ENCODE results near the gene PTGS2. TPM values are rescaled to one million over a fixed set of nuclear protein-coding genes. Genes with fewer than 3 reads are reported as not detected.
A peak's percentile ranks its signal among the peaks of the same experiment; 100 is the strongest.

The PTGS2 gene
- total and polyA plus RNA-seq, 10 donors, result 0.20 to 8.3 (median 3.2) TPM

DNA sequence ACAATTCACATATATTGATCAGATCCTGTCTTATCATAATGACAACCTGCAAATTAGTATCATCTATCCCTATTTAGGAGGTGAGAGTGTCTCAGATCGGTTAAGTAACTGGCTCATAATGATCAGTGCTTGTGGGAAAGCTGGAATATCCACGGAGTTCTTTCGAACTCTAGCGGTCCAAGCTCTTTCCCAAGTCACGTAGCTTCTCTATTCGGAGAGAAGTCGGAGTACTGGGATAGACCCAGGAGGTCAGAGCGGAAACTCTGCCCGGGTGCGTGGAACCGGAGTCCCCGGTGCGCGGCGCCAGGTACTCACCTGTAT is 339 bp downstream of the PTGS2 start:
- TF ChIP-seq POLR2A (IDR thresholded peaks at IDR 0.05) (no peak), POLR2AphosphoS5 (IDR thresholded peaks at IDR 0.05) (no peak)
- TF ChIP-seq, protein P1, sequence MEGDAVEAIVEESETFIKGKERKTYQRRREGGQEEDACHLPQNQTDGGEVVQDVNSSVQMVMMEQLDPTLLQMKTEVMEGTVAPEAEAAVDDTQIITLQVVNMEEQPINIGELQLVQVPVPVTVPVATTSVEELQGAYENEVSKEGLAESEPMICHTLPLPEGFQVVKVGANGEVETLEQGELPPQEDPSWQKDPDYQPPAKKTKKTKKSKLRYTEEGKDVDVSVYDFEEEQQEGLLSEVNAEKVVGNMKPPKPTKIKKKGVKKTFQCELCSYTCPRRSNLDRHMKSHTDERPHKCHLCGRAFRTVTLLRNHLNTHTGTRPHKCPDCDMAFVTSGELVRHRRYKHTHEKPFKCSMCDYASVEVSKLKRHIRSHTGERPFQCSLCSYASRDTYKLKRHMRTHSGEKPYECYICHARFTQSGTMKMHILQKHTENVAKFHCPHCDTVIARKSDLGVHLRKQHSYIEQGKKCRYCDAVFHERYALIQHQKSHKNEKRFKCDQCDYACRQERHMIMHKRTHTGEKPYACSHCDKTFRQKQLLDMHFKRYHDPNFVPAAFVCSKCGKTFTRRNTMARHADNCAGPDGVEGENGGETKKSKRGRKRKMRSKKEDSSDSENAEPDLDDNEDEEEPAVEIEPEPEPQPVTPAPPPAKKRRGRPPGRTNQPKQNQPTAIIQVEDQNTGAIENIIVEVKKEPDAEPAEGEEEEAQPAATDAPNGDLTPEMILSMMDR (IDR thresholded peaks at IDR 0.05 in 8 of 11, conservative IDR thresholded peaks at IDR 0.05 in 3 of 11), result no peak
- DNase-seq, result no peak
- intact Hi-C loops (cut with DNase I; ENCODE audit: low total_unique reads), result no loop called here
- Histone ChIP-seq H3K36me3 (peaks cover 0 to 34% (median 0%) of the 10 kb centered on the region in 6 donors), H3K4me3 (peak overlapping the region; percentile 29 to 73 (median 42)), H3K9me3 (no peaks in the 10 kb centered on the region), H3K4me1 (peaks cover 0 to 32% (median 11%) of the 10 kb centered on the region in 6 donors), H3K27me3 (replicated peaks in 1 of 7) (peaks cover 0 to 28% (median 7%) of the 10 kb centered on the region in 7 donors), H3K27ac (peak overlapping the region in 7 of 8 donors; percentile 69 to 88 (median 78))
- 1 to 11% (median 4%) methylated on average over 15 of the region's 15 CpGs for WGBS, 5 donors

DNA sequence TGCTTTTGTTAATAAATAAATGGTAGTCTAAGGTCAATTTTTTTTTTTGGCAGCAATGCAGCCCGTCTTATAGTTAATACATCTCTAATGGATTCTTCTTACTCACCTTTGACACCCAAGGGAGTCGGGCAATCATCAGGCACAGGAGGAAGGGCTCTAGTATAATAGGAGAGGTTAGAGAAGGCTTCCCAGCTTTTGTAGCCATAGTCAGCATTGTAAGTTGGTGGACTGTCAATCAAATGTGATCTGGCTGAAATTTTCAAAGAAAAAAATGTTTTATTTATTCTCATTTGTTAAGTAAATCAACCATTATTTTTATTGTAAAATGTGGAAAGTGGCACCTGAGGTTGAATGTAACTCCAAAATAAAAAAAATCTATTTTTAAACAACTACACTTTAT is 2.1 kb downstream of the PTGS2 start:
- intact Hi-C loops (cut with DNase I; ENCODE audit: low total_unique reads), result no loop called here

DNA sequence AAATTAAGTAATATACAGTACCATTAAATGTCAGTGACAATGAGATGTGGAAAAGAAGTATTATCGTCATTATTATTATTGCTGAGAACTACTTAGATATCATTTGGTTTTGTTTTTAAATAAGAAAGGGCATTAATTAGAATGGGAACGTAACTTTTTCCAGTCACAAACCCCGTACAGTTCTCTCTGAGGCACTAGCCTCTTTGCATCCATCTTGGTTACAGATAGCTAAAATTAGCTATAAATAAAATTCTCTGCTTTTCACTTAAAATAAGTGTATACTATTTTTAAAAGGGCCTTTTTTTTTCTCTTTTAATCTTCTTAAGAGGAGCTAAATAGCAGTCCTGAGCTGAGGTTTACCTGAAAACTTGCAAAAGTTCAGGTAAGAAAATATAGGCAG is 7.6 kb downstream of the PTGS2 start:
- 86 to 96% (median 95%) methylated on average over 3 of the region's 3 CpGs for WGBS, 5 donors
- Histone ChIP-seq H3K27me3 (replicated peaks in 1 of 7) (no peaks in the 10 kb centered on the region), H3K4me3 (no peak overlapping the region), H3K27ac (no peak overlapping the region), H3K9me3 (peaks cover 0 to 7% (median 0%) of the 10 kb centered on the region in 8 donors), H3K4me1 (no peaks in the 10 kb centered on the region), H3K36me3 (peaks cover 0 to 51% (median 3%) of the 10 kb centered on the region in 6 donors)
- intact Hi-C loops (cut with DNase I; ENCODE audit: low total_unique reads), result no loop called here
- TF ChIP-seq, protein P1 (IDR thresholded peaks at IDR 0.05 in 8 of 11, conservative IDR thresholded peaks at IDR 0.05 in 3 of 11), result no peak
- TF ChIP-seq POLR2AphosphoS5 (IDR thresholded peaks at IDR 0.05), result no peak
- TF ChIP-seq POLR2A (IDR thresholded peaks at IDR 0.05), result no peak
- no peak for DNase-seq

More for the DNA sequence above, 2.1 kb downstream of the PTGS2 start:
- Histone ChIP-seq H3K27ac (no peak overlapping the region), H3K4me3 (no peak overlapping the region), H3K9me3 (no peaks in the 10 kb centered on the region), H3K36me3 (peaks cover 0 to 52% (median 3%) of the 10 kb centered on the region in 6 donors), H3K27me3 (replicated peaks in 1 of 7) (peaks cover 0 to 28% (median 7%) of the 10 kb centered on the region in 7 donors), H3K4me1 (peaks cover 0 to 29% (median 11%) of the 10 kb centered on the region in 6 donors)
- no peak for TF ChIP-seq POLR2A (IDR thresholded peaks at IDR 0.05)
- WGBS, 5 donors, result 79 to 89% (median 87%) methylated on average over 2 of the region's 2 CpGs
- no peak for DNase-seq

DNA sequence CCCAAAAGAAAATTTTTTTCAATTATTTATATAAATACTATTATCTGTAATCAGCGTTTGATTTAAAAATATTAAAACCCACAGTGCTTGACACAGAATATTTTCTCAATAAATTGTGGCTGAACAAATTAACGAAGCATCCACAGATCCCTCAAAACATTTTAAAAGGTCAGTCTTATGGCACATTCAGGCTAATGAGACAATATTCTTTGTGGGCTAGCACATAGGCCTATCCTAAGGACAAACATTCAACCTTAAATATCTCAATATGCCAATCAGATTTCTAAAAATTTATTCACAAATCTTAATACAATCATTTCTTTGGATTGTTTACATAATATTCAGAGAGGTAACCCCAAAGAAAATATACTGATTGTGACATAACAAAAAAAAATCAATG is 8.1 kb downstream of the PTGS2 start:
- H3K27me3 ChIP-seq (replicated peaks in 1 of 7), result no peaks in the 10 kb centered on the region
- H3K27ac ChIP-seq, result no peak overlapping the region
- peaks cover 0 to 46% (median 3%) of the 10 kb centered on the region in 6 donors for H3K36me3 ChIP-seq
- WGBS, 5 donors, result 85 to 96% (median 95%) methylated on average over 2 of the region's 2 CpGs
- H3K9me3 ChIP-seq, result peaks cover 0 to 7% (median 0%) of the 10 kb centered on the region in 8 donors
- TF ChIP-seq POLR2AphosphoS5 (IDR thresholded peaks at IDR 0.05) (no peak), POLR2A (IDR thresholded peaks at IDR 0.05) (no peak)
- TF ChIP-seq, protein P1 (IDR thresholded peaks at IDR 0.05 in 8 of 11, conservative IDR thresholded peaks at IDR 0.05 in 3 of 11), result no peak
- no peak overlapping the region for H3K4me3 ChIP-seq
- no peak for DNase-seq
- H3K4me1 ChIP-seq, result no peaks in the 10 kb centered on the region
- intact Hi-C loops (cut with DNase I; ENCODE audit: low total_unique reads), result no loop called here

Measured in spleen (tissue), 11 donors.